ENCODE results near the gene F10.

The F10 gene

GRCh38 chr13:113195360-113195759 lies 72.8 kb downstream of the F10 start:
- DNase-seq (ENCODE audit: insufficient read length) (no peak), FAIRE-seq (no peak)
- no peak for TF ChIP-seq TAF1 (IDR thresholded peaks at IDR 0.05; ENCODE audit: borderline replicate concordance, low read depth, low read length)
- TF ChIP-seq POLR2A (IDR thresholded peaks at IDR 0.05; ENCODE audit: low read depth, low read length), result no peak
- TF ChIP-seq POLR2AphosphoS5 (IDR thresholded peaks at IDR 0.05; ENCODE audit: low read depth, low read length), result no peak

GRCh38 chr13:113196970-113197737 lies 74.6 kb downstream of the F10 start:
- FAIRE-seq (no peak), DNase-seq (ENCODE audit: insufficient read length) (no peak)
- no peak for TF ChIP-seq TAF1 (IDR thresholded peaks at IDR 0.05; ENCODE audit: borderline replicate concordance, low read depth, low read length)
- TF ChIP-seq POLR2A (IDR thresholded peaks at IDR 0.05; ENCODE audit: low read depth, low read length), result no peak
- TF ChIP-seq POLR2AphosphoS5 (IDR thresholded peaks at IDR 0.05; ENCODE audit: low read depth, low read length), result no peak
